Stimulated activated CD8-positive, alpha-beta memory T cell treated with anti-CD3 and anti-CD28 coated beads, Interleukin-4, amount 100 ng/mL, for 1 hour (primary cell): ENCODE measurements around the gene MVB12A.

ENCODE experiments used
- DNase-seq, 2 donors: peaks; one replicate each; pipeline ENCODE4 v3.0.0-alpha.2; 2020; ENCODE audit warnings: low read depth in 2 of 2, low spot score in 1 of 2

The MVB12A gene

GRCh38 chr19:17470068-17470841 lies 50.4 kb downstream of the MVB12A start, which contains the start of gene SLC27A1:
Gene SLC27A1 (plus strand): TSS chr19:17470524. CDS start chr19:17470541, 17 bp downstream.
- DNase-seq = peak; percentile 73 to 77

- no peak for DNase-seq
These were observed 51.7 kb downstream of the MVB12A start for GRCh38 chr19:17471410-17472125.

GRCh38 chr19:17473041-17473440 lies 53.2 kb downstream of the MVB12A start:
- no peak for DNase-seq
